Large intestine (tissue), 3 donors: ENCODE results near the gene CCND2. TPM values are rescaled to one million over a fixed set of nuclear protein-coding genes. Genes with fewer than 3 reads are reported as not detected.

Source experiments
- DNase-seq, 2 donors: peaks; one replicate each; pipeline versions ENCODE4 v3.0.0 to v3.0.0-alpha.2; 2013
- H3K27ac ChIP-seq: one replicate; pipeline ENCODE4 v1.5.1; 2013; ENCODE audit warnings: low read length
- H3K27me3 ChIP-seq: 2 replicates; pipeline ENCODE4 v1.6.1; 2013; ENCODE audit warnings: low read length; ENCODE audit not compliant: control insufficient read depth, insufficient read depth
- H3K36me3 ChIP-seq: 2 replicates; pipeline ENCODE4 v1.6.1; 2013; ENCODE audit warnings: low read length; ENCODE audit not compliant: control insufficient read depth, insufficient read depth
- H3K4me1 ChIP-seq: one replicate; pipeline ENCODE4 v1.6.1; 2013; ENCODE audit warnings: low read length; ENCODE audit not compliant: control insufficient read depth, insufficient read depth
- H3K4me3 ChIP-seq: one replicate; pipeline ENCODE4 v1.5.1; 2013; ENCODE audit warnings: low read length
- H3K9me3 ChIP-seq: one replicate; pipeline ENCODE4 v1.6.1; 2013; ENCODE audit warnings: mild to moderate bottlenecking, low read depth, low read length, moderate library complexity; ENCODE audit not compliant: control insufficient read depth
- WGBS: methylation state at CpG from one replicate; pipeline ENCODE4 v1.1.5; 2013; ENCODE audit warnings: low lambda C conversion rate; ENCODE audit not compliant: insufficient coverage; 5-methylcytosine and 5-hydroxymethylcytosine counted together
- polyA plus RNA-seq: library from polyadenylated mRNA; unstranded; fragments of 120-200 nt; gene quantifications from one replicate; pipeline ENCODE4 v1.2.1, GENCODE V29; 2013

CCND2 gene
- polyA plus RNA-seq, 1 donor = 108 TPM

DNA sequence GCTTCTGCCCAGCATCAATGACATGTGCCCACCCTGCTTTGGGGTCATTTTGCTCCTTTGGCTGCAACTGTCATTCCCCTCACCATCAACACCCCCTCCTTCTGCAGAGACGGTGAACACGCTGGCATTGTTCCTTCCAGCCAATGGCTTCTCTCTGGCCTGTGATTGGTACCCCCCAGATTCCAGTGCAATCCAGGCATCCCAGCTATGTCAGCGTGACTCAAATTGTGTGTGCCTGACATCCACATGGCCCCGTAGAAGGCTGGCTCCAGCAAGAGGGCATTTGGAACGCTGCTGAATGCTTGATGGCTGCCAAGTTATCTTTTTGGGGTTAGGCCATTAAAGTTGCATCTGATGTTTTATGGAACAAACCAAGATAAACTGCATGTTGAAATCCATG is 21.0 kb upstream of the CCND2 start:
- no peak for DNase-seq
- Histone ChIP-seq H3K4me3 (no peak overlapping the region), H3K27me3 (no peaks in the 10 kb centered on the region), H3K36me3 (no peaks in the 10 kb centered on the region), H3K9me3 (no peaks in the 10 kb centered on the region), H3K4me1 (no peaks in the 10 kb centered on the region), H3K27ac (no peak overlapping the region)
- no CpG with 5 or more reads among the region's 5 CpGs for WGBS

DNA sequence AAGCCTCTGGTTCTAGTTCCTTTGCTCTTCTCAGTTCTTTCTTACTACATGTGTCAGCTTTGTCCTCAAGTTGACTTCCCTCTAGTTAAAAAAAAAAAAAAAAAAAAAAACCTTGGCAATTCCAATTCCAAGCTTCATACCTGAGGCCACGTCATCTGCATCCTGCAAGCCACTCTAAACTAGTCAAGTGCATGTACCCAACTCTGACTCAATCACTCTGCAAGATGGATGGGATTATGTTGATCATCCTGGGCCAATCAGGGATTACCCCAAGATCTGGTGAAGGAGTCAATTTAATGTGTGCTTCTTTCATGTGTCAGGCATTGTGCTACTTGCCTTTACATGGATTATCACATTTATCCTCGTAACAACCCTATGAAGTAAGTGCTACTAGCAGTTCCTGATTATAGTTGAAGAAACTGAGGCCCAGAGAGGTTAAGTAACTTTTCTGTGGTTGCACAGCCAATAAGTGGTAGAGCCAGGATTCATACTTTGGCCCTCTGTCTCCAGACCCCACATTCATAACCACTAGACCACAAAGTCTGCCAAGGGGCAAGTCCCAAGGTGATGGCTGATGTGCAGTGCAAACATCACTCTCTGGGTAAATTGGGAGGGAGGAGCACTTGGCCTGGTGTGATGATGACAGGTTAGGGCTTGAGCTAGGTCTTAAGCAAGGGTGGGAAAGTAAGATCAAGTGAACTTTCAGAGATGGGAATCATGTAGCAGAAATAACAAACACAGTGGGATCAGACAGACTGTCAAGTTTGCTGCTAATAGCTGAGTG is 17.3 kb upstream of the CCND2 start:
- DNase-seq = no peak
- H3K27ac ChIP-seq = no peak overlapping the region
- no peaks in the 10 kb centered on the region for H3K36me3 ChIP-seq
- no CpG with 5 or more reads among the region's 2 CpGs for WGBS
- no peaks in the 10 kb centered on the region for H3K4me1 ChIP-seq
- H3K4me3 ChIP-seq = no peak overlapping the region
- H3K27me3 ChIP-seq = no peaks in the 10 kb centered on the region
- H3K9me3 ChIP-seq = no peaks in the 10 kb centered on the region

DNA sequence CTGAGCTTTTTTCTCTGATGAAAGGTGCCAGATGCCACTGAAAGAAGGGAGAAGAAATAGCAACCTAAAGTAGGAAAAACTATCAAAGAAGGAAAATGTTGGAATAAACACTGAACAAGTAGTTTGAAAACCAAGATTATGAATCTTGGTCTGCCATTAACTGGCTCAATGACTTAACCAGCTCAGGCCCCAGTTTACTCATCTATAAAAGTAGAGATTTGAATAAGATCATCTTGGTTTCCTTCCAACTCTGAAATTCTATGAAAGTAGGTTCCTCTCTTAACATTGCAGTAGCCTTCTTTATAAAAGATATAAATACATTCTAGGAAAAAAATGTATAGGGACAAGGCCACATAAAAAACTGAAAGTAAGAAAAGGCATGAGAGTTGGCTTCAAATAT is 16.1 kb upstream of the CCND2 start:
- no peak for DNase-seq
- Histone ChIP-seq H3K27ac (no peak overlapping the region), H3K36me3 (no peaks in the 10 kb centered on the region), H3K4me1 (no peaks in the 10 kb centered on the region), H3K9me3 (no peaks in the 10 kb centered on the region), H3K4me3 (no peak overlapping the region), H3K27me3 (no peaks in the 10 kb centered on the region)

DNA sequence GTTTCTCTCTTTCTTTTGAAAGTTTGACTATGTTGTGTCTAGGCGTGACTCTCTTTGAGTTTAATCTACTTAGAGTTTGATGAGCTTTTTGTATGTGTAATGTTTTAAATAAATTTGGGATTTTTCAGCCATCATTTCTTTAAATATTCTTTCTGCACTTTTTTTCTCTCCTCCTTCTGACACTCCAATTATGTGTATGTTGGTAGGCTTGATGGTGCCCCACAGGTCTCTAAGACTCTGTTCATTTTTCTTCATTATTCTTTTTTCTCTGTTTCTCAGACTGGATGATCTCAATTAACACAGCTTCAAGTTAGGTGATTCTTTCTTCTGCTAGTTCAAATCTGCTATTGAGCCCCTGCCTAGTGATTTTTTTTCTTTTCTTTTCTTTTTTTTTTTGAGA is 14.5 kb upstream of the CCND2 start:
- no CpG with 5 or more reads among the region's 1 CpG for WGBS
- Histone ChIP-seq H3K27ac (no peak overlapping the region), H3K27me3 (no peaks in the 10 kb centered on the region), H3K9me3 (no peaks in the 10 kb centered on the region), H3K36me3 (no peaks in the 10 kb centered on the region), H3K4me1 (no peaks in the 10 kb centered on the region), H3K4me3 (no peak overlapping the region)
- no peak for DNase-seq

DNA sequence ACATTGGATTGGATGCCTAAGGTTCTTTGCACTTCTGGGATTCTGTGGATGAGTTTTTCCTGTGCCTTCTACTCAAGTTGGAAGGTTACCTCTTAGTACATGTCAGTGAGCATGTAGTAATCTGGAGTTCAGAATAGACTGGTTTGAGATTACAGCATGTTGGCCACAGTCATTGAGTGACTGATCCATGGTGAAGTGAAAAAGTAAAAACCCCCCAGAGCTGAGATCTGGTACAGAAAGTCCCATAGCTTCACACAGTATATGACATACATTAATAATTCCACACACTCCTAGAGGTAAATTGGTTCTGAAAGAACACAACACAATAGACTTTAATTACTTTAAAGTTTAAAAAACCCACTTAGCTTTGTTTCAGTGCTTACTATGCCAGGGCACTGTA is 11.9 kb upstream of the CCND2 start:
- H3K36me3 ChIP-seq = no peaks in the 10 kb centered on the region
- no peaks in the 10 kb centered on the region for H3K4me1 ChIP-seq
- no peak for DNase-seq
- H3K27me3 ChIP-seq = no peaks in the 10 kb centered on the region
- H3K27ac ChIP-seq = no peak overlapping the region
- no peaks in the 10 kb centered on the region for H3K9me3 ChIP-seq
- no peak overlapping the region for H3K4me3 ChIP-seq

DNA sequence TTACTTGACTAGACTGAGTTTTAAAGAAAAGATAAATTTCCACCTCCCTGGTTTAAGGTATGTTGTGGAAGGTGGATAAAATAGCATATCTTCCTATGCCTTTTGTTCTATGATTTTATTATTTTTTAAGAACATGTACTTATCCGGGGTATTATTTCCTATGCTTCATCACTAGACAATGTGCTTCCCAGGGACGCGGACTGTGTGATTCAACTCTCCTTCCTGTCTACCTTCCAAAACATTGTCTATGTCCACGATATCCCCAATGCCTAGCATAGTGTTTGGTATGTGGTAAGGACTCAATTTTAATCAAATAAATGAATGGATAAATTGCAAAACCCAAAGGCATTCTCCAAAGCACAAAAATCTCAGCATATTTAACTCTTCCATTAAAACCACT is 8.3 kb upstream of the CCND2 start:
- H3K27ac ChIP-seq = no peak overlapping the region
- no peak overlapping the region for H3K4me3 ChIP-seq
- no peak for DNase-seq
- H3K4me1 ChIP-seq = no peaks in the 10 kb centered on the region
- no peaks in the 10 kb centered on the region for H3K27me3 ChIP-seq
- 100% methylated on average over 1 of the region's 4 CpGs for WGBS
- no peaks in the 10 kb centered on the region for H3K36me3 ChIP-seq
- H3K9me3 ChIP-seq = peaks cover 2% of the 10 kb centered on the region

DNA sequence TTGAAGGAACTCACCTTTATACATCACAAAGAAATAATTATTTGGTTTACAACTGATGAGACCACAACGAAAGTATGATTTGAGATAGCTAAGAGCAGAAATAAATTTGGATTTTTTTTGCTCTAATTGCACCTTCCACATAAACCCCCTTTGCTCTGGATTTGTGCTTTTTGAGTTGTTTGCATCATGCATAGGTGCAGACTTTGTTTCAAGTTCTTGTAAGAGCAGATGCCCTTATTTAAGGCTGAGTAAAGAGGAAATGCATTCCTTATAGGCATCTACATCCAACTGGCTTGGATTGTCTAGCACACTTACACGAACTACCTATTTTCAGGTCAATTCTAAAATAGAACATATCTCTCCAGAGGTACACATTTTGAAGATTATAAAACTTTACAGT is 6.6 kb upstream of the CCND2 start:
- no peaks in the 10 kb centered on the region for H3K27me3 ChIP-seq
- WGBS = no CpG with 5 or more reads among the region's 2 CpGs
- H3K36me3 ChIP-seq = no peaks in the 10 kb centered on the region

DNA sequence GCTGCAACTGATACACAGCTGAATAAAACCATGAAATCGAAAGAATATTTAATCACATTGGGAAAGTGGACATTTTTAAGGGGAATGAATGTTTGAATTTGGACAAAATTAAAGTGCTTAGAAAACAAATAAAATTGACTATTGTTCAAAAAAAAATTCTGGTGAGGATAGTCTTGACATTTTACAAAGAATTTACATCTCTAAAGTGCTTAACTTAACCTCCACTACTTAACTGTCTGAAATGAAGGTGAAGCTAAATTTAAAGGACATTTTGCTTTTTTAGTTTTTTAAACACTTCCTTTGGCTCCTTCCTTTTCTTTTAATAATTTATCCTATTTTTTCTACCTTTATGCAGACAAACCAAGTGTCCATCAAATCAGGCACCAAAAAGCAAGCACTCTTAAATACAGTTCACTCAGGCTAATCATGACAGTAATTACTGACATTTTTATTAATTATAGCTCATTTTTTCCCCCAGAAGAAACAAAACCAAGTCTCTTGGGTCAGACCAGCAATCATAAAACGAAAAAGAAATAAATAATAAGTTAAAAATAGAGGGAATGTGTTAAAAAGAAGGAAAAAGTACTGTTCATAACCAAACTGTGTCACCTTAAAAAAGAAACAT is 5.7 kb upstream of the CCND2 start:
- 85% methylated on average over 2 of the region's 2 CpGs for WGBS
- Histone ChIP-seq H3K27me3 (no peaks in the 10 kb centered on the region), H3K4me3 (no peak overlapping the region), H3K9me3 (peaks cover 2% of the 10 kb centered on the region), H3K27ac (no peak overlapping the region), H3K4me1 (peaks cover 3% of the 10 kb centered on the region), H3K36me3 (no peaks in the 10 kb centered on the region)
- DNase-seq = no peak

More for the DNA sequence above, 6.6 kb upstream of the CCND2 start:
- Histone ChIP-seq H3K27ac (no peak overlapping the region), H3K9me3 (peaks cover 2% of the 10 kb centered on the region), H3K4me3 (no peak overlapping the region), H3K4me1 (no peaks in the 10 kb centered on the region)
- no peak for DNase-seq

DNA sequence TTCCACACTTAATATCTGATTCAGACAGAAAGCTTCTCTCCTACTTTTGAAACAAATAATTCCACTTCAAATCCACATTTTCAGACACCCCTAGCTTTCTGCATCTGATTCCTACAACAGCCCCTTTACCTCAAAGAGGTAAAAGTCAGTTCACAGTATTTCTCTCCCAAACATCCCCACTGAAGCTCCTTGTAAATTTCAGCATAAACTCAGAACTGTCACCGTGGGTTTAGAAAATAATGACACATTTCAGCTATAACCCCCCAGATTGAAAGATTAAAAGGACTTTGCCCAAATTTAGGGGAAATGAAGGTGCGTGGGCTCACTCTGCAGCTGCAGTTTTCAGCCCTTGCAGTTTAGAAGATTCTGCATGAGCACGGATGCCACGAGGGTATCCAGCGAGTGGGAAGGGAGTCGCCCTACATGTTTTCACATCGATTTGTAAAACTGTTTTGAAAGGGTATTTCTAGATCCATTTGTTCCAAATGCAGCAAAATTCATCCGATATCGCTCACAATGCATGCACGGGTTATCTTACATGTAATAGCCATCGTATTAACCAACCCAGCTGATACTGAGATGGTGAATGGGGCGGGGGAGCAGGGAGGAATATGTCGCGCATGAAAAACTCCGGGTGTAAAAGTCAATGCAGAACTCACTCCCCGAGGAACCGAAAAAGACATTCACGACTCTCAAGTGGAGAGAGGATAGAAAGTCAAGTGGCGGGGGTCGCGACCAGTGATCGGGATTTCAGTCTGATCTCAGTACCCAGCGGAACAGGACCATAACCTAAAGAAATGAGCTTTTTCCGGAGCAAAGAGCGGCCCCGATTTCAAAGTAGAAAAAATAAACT is 5.0 kb upstream of the CCND2 start:
- peaks cover 2% of the 10 kb centered on the region for H3K9me3 ChIP-seq
- peaks cover 3% of the 10 kb centered on the region for H3K4me1 ChIP-seq
- no peaks in the 10 kb centered on the region for H3K27me3 ChIP-seq
- peak overlapping the region; percentile 50 for H3K4me3 ChIP-seq
- 0% methylated on average over 1 of the region's 26 CpGs for WGBS
- peak overlapping the region; percentile 71 for H3K27ac ChIP-seq
- peak in 1 of 2 donors; percentile 80 for DNase-seq
- no peaks in the 10 kb centered on the region for H3K36me3 ChIP-seq

DNA sequence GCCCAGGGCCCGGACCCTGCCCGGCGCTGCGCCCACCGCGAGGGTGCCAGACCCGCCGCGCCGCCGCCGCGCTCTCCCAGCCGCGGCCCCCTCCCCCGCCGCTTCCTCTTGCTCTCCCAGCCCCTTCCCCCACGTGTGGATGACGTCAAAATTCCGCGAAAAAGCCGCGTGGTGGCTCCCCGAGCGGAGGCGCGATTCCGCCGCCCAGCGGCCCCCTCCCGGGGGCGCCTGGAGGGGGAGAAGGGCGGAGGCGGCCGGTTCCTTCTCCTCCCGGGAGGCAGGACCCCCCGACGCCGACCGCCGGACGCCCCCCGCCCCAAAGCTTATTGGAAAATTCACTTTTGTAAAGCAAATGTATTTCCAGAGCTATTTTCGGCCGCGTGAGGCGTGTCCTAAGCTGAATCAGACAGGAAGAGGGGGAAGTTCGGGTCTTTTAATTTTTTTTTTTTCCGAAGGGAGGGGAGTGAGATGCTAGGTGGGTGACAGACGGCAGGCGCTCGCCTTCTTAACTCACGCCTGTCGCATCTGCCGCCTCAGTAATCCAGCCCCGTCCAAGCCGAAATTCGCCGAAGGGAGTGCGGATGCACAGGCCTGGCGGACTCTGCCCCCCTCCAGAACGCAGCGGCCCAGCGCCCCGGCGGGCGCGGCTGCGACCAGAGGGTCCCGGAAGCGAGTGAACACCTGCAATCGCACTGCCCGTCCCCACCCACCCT is 4.1 kb upstream of the CCND2 start:
- H3K4me1 ChIP-seq = peaks cover 3% of the 10 kb centered on the region

More for the DNA sequence above, 4.1 kb upstream of the CCND2 start:
- Histone ChIP-seq H3K9me3 (peaks cover 2% of the 10 kb centered on the region), H3K27me3 (no peaks in the 10 kb centered on the region), H3K27ac (peak overlapping the region; percentile 92), H3K36me3 (no peaks in the 10 kb centered on the region), H3K4me3 (peak overlapping the region; percentile 94)
- no CpG with 5 or more reads among the region's 73 CpGs for WGBS
- peak; percentile 85 to 94 for DNase-seq
